Stimulated activated CD8-positive, alpha-beta memory T cell treated with anti-CD3 and anti-CD28 coated beads, Interleukin-12 subunit alpha, Interleukin-12 subunit beta, amount 100 ng/mL, for 24 hours (primary cell): Measurements from ENCODE around the gene ENTPD3.
"Not testable (repeated sequence)": the region's sequence is repeated elsewhere in the genome, so short reads cannot be mapped to it uniquely, and the experiment has no call there.

Experiments used
- DNase-seq: peaks from one replicate; pipeline ENCODE4 v3.0.0-alpha.2; 2020; ENCODE audit errors: extremely low read depth

The ENTPD3 gene

GRCh38 chr3:40460481-40460880, 73.5 kb downstream of the ENTPD3 start:
- not testable (repeated sequence) for DNase-seq

GRCh38 chr3:40461161-40461560, 74.2 kb downstream of the ENTPD3 start:
- no peak for DNase-seq

GRCh38 chr3:40462838-40463237, 75.9 kb downstream of the ENTPD3 start:
- DNase-seq: not testable (repeated sequence)

- DNase-seq: no peak
These were observed 76.6 kb downstream of the ENTPD3 start for GRCh38 chr3:40463579-40463978.

- DNase-seq: no peak
These were observed 77.5 kb downstream of the ENTPD3 start for GRCh38 chr3:40464339-40465110.

GRCh38 chr3:40465111-40465407, 78.1 kb downstream of the ENTPD3 start:
- no peak for DNase-seq

- DNase-seq: no peak
These were observed 78.5 kb downstream of the ENTPD3 start for GRCh38 chr3:40465456-40465855.

- no peak for DNase-seq
These were observed 81.0 kb downstream of the ENTPD3 start for GRCh38 chr3:40468018-40468417.

- no peak for DNase-seq
These were observed 83.7 kb downstream of the ENTPD3 start for GRCh38 chr3:40470701-40471100.

GRCh38 chr3:40476478-40477470, 89.8 kb downstream of the ENTPD3 start, which contains the start of gene ZNF619:
TSS of gene ZNF619 (plus strand) at chr3:40477122. CDS start at chr3:40477980, 858 bp downstream.
- DNase-seq: no peak

GRCh38 chr3:40477666-40478065, 90.7 kb downstream of the ENTPD3 start:
- DNase-seq: no peak
